Neural progenitor cell (in vitro differentiated cells): Measurements from ENCODE around the gene PODXL2. TPM values are rescaled to one million over a fixed set of nuclear protein-coding genes. Genes with fewer than 3 reads are reported as not detected.

Source experiments
- DNase-seq: peaks from one replicate; pipeline ENCODE4 v3.0.0-alpha.2; 2016; ENCODE audit warnings: low spot score
- H2AFZ ChIP-seq: fragments of 200-600 bp; sonication (generic); replicated peaks from 2 replicates; pipeline ENCODE4 v1.6.1; 2016; ENCODE audit warnings: antibody characterized with exemption
- H3F3A ChIP-seq: fragments of 200-600 bp; sonication (generic); 2 replicates; pipeline ENCODE4 v1.6.1; 2016; ENCODE audit warnings: antibody characterized with exemption, low read depth
- H3K27ac ChIP-seq: fragments of 200-600 bp; sonication (generic); 2 replicates; pipeline ENCODE4 v1.5.1; 2016; ENCODE audit warnings: mild to moderate bottlenecking
- H3K27me3 ChIP-seq: fragments of 200-600 bp; sonication (generic); 2 replicates; pipeline ENCODE4 v1.6.1; 2016; ENCODE audit warnings: mild to moderate bottlenecking, moderate library complexity
- H3K36me3 ChIP-seq: fragments of 200-600 bp; sonication (generic); 2 replicates; pipeline ENCODE4 v1.5.1; 2016
- H3K4me1 ChIP-seq: fragments of 200-600 bp; sonication (generic); 2 replicates; pipeline ENCODE4 v1.6.1; 2016; ENCODE audit warnings: mixed run types
- H3K4me2 ChIP-seq: fragments of 200-600 bp; sonication (generic); 2 replicates; pipeline ENCODE4 v1.6.1; 2016
- H3K4me3 ChIP-seq: fragments of 200-600 bp; sonication (generic); 2 replicates; pipeline ENCODE4 v1.5.1; 2016
- H3K79me2 ChIP-seq: fragments of 200-600 bp; sonication (generic); 2 replicates; pipeline ENCODE4 v1.6.1; 2016; ENCODE audit warnings: low read depth
- H3K9ac ChIP-seq: fragments of 200-600 bp; sonication (generic); 2 replicates; pipeline ENCODE4 v1.6.1; 2016
- H3K9me3 ChIP-seq: fragments of 200-600 bp; sonication (generic); 2 replicates; pipeline ENCODE4 v1.5.1; 2016; ENCODE audit warnings: low read depth
- H4K20me1 ChIP-seq: fragments of 200-600 bp; sonication (generic); 2 replicates; pipeline ENCODE4 v1.6.1; 2016; ENCODE audit warnings: low read depth
- H3K27ac Mint-ChIP-seq: 3 replicates; pipeline ENCODE4 v1.8.0; 2021; ENCODE audit warnings: mixed read lengths
- H3K27me3 Mint-ChIP-seq: 2 replicates; pipeline ENCODE4 v1.8.0; 2022; ENCODE audit warnings: low read depth, mild to moderate bottlenecking, inconsistent platforms, moderate library complexity, mixed read lengths; ENCODE audit not compliant: insufficient read depth
- H3K36me3 Mint-ChIP-seq: 3 replicates; pipeline ENCODE4 v1.8.0; 2021; ENCODE audit warnings: mixed read lengths
- H3K4me1 Mint-ChIP-seq: 3 replicates; pipeline ENCODE4 v1.8.0; 2021; ENCODE audit warnings: mixed read lengths
- H3K4me3 Mint-ChIP-seq: 3 replicates; pipeline ENCODE4 v1.8.0; 2021; ENCODE audit warnings: mild to moderate bottlenecking, moderate library complexity, mixed read lengths
- H3K9me3 Mint-ChIP-seq: 3 replicates; pipeline ENCODE4 v1.8.0; 2020; ENCODE audit warnings: mixed read lengths
- EZH2 ChIP-seq: fragments of 200-600 bp; sonication (generic); IDR thresholded peaks from 2 replicates; pipeline ENCODE4 v1.6.1; 2017; ENCODE audit warnings: antibody characterized with exemption, mild to moderate bottlenecking, moderate library complexity
- EZH2phosphoT487 ChIP-seq: fragments of 200-600 bp; sonication (generic); IDR thresholded peaks from 2 replicates; pipeline ENCODE4 v1.6.1; 2017; ENCODE audit warnings: antibody characterized with exemption
- total RNA-seq: library from RNA; depleted of rRNA; stranded (reverse); fragments of >200 nt; gene quantifications from 2 replicates; pipeline ENCODE4 v1.2.3, GENCODE V29; 2015; ENCODE audit warnings: low replicate concordance
- TF ChIP-seq, protein P1 (sequence below): fragments of 200-600 bp; sonication (generic); IDR thresholded peaks from 2 replicates; pipeline ENCODE4 v1.5.1; 2017; ENCODE audit warnings: antibody characterized with exemption, mild to moderate bottlenecking

The PODXL2 gene
- total RNA-seq, 1 donor from 2014 or later = 18.4 TPM

DNA sequence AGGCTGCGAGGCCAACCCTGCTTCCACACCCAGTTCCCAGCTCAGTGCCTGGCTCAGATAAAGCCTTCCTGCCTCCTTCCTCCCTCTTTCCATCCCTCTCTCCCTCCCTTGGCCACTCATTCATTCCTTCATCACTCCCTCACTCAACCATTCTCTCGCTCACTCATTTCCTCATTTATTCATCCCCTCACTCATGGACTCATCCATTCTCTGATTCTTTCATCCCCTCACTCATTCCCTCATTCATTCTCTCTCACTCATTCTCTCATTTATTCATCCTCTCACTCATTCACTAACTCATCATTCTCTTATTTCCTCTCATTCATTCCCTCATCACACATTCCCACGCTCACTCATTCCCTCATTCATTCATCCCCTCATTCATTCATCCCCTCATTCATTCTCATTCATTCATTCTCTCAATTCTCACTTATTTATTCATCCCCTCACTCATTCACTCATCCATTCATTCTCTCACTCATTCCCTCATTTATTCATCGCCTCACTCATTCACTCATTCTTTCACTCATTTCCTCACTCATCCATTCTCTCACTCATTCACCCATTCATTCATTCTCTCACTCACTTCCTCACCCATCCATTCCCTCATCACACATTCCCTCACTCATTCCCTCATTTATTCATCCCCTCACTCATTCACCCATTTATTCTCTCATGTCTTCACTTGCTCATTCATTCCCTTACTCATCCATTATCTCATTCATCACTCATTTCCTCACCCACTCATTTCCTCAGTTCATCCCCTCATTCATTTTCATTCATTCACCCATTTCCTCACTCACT lies 56.9 kb downstream of the PODXL2 start:
- no peaks in the 10 kb centered on the region for H3K9me3 Mint-ChIP-seq
- TF ChIP-seq, protein P1, sequence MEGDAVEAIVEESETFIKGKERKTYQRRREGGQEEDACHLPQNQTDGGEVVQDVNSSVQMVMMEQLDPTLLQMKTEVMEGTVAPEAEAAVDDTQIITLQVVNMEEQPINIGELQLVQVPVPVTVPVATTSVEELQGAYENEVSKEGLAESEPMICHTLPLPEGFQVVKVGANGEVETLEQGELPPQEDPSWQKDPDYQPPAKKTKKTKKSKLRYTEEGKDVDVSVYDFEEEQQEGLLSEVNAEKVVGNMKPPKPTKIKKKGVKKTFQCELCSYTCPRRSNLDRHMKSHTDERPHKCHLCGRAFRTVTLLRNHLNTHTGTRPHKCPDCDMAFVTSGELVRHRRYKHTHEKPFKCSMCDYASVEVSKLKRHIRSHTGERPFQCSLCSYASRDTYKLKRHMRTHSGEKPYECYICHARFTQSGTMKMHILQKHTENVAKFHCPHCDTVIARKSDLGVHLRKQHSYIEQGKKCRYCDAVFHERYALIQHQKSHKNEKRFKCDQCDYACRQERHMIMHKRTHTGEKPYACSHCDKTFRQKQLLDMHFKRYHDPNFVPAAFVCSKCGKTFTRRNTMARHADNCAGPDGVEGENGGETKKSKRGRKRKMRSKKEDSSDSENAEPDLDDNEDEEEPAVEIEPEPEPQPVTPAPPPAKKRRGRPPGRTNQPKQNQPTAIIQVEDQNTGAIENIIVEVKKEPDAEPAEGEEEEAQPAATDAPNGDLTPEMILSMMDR = no peak
- TF ChIP-seq EZH2phosphoT487 (no peak), EZH2 (no peak)
- no peak for DNase-seq
- no peak overlapping the region for H3K4me2 ChIP-seq
- no peak overlapping the region for H3K9ac ChIP-seq
- H3F3A ChIP-seq = peaks cover 16% of the 10 kb centered on the region
- no peak overlapping the region for H3K27ac ChIP-seq
- H3K79me2 ChIP-seq = no peaks in the 10 kb centered on the region
- H3K36me3 Mint-ChIP-seq = no peaks in the 10 kb centered on the region
- peaks cover 7% of the 10 kb centered on the region for H3K27me3 Mint-ChIP-seq
- no peak overlapping the region for H3K4me3 ChIP-seq
- H4K20me1 ChIP-seq = no peaks in the 10 kb centered on the region
- H3K9me3 ChIP-seq = no peaks in the 10 kb centered on the region
- no peaks in the 10 kb centered on the region for H3K36me3 ChIP-seq
- H2AFZ ChIP-seq = no peak overlapping the region
- peaks cover 14% of the 10 kb centered on the region for H3K4me1 Mint-ChIP-seq
- H3K4me1 ChIP-seq = peaks cover 28% of the 10 kb centered on the region
- H3K4me3 Mint-ChIP-seq = no peak overlapping the region
- no peaks in the 10 kb centered on the region for H3K27me3 ChIP-seq
- H3K27ac Mint-ChIP-seq = no peak overlapping the region

DNA sequence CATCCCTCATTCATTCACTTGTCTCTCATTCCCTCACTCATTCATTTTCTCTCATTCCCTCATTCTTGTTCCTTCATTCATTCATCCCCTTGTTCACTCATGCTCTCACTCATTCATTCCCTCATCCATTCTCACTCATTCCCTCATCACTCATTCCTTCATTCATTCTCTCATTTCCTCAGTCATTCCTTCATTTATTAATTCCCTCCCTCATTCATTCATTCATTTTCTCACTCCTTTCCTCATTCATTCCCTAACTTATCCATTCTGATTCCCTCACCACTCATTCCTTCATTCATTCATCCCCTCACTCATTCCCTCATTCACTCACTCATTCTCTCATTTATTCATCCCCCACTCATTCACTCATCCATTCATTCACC lies 57.5 kb downstream of the PODXL2 start:
- Histone ChIP-seq H3K79me2 (no peaks in the 10 kb centered on the region), H3K9me3 (no peaks in the 10 kb centered on the region), H3K27me3 (no peaks in the 10 kb centered on the region), H3K4me2 (no peak overlapping the region), H3K36me3 (no peaks in the 10 kb centered on the region), H3F3A (peaks cover 16% of the 10 kb centered on the region), H2AFZ (no peak overlapping the region), H3K9ac (no peak overlapping the region), H3K4me3 (no peak overlapping the region), H3K27ac (no peak overlapping the region), H4K20me1 (no peaks in the 10 kb centered on the region), H3K4me1 (peaks cover 28% of the 10 kb centered on the region)
- no peak overlapping the region for H3K4me3 Mint-ChIP-seq
- peaks cover 7% of the 10 kb centered on the region for H3K27me3 Mint-ChIP-seq
- H3K36me3 Mint-ChIP-seq = no peaks in the 10 kb centered on the region
- no peaks in the 10 kb centered on the region for H3K9me3 Mint-ChIP-seq
- no peak overlapping the region for H3K27ac Mint-ChIP-seq
- H3K4me1 Mint-ChIP-seq = peaks cover 12% of the 10 kb centered on the region
- no peak for DNase-seq
- TF ChIP-seq, protein P1 = no peak
- TF ChIP-seq EZH2 (no peak), EZH2phosphoT487 (no peak)

DNA sequence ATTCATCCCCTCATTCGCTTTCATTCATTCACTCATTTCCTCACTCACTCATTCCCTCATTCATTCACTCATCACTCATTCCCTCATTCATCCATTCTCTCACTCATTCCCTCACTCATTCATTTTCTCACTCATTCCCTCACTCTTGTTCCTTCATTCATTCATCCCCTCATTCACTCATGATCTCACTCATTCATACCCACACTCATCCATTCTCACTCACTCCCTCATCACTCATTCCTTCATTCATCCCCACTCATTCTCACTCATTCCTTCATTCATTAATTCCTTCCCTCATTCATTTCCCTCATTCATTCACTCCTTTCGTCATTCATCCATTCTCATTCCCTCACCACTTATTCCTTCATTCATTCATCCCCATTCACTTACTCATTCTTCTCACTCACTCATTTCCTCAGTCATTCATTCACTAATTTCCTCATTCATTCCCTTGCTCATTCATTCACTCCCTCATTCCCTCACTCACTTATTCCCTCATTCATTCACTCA lies 58.3 kb downstream of the PODXL2 start:
- no peak overlapping the region for H3K9ac ChIP-seq
- Mint-ChIP-seq H3K4me1 (peaks cover 12% of the 10 kb centered on the region), H3K4me3 (no peak overlapping the region), H3K36me3 (no peaks in the 10 kb centered on the region), H3K27ac (no peak overlapping the region), H3K27me3 (peaks cover 7% of the 10 kb centered on the region), H3K9me3 (no peaks in the 10 kb centered on the region)
- DNase-seq = no peak
- no peaks in the 10 kb centered on the region for H3K79me2 ChIP-seq
- no peaks in the 10 kb centered on the region for H3K9me3 ChIP-seq
- no peak overlapping the region for H3K4me3 ChIP-seq
- no peaks in the 10 kb centered on the region for H3K36me3 ChIP-seq
- no peak overlapping the region for H3K4me2 ChIP-seq
- peaks cover 28% of the 10 kb centered on the region for H3K4me1 ChIP-seq
- H3K27me3 ChIP-seq = no peaks in the 10 kb centered on the region
- TF ChIP-seq EZH2phosphoT487 = no peak
- TF ChIP-seq EZH2 = no peak
- TF ChIP-seq, protein P1 = no peak
- H2AFZ ChIP-seq = no peak overlapping the region
- H4K20me1 ChIP-seq = no peaks in the 10 kb centered on the region
- peaks cover 16% of the 10 kb centered on the region for H3F3A ChIP-seq
- H3K27ac ChIP-seq = no peak overlapping the region
